Measurements from ENCODE around the gene TADA1. TPM values are rescaled to one million over a fixed set of nuclear protein-coding genes. Genes with fewer than 3 reads are reported as not detected.

Gene TADA1
- total RNA-seq, 6 experiments from 2014 or later: 7.3 to 16.7 (median 11.4) TPM

GRCh38 chr1:166870584-166870983, 5.5 kb downstream of the TADA1 start:
- peak overlapping the region; percentile 25 to 98 (median 57) for H3K27ac ChIP-seq

GRCh38 chr1:166869318-166870099, 6.6 kb downstream of the TADA1 start:
- Histone ChIP-seq H3K27ac (peak overlapping the region in 2 of 3 donors; percentile 57 to 98), H3K36me3 (peaks cover 0 to 27% (median 6%) of the 10 kb centered on the region in 4 donors), H3K9me3 (no peaks in the 10 kb centered on the region), H3K27me3 (no peaks in the 10 kb centered on the region), H3K4me3 (no peak overlapping the region), H3K4me1 (peaks cover 0 to 52% (median 17%) of the 10 kb centered on the region in 4 donors)
- intact Hi-C loops (cut with DNase I): no loop called here
- ATAC-seq (peak in 2 of 4 donors; percentile 38 to 46), DNase-seq (no peak)
- 43% methylated on average over 3 of the region's 3 CpGs for WGBS (ENCODE audit: insufficient coverage, low coverage, low lambda C conversion rate, missing lambda C conversion rate)
- TF ChIP-seq, protein P1, sequence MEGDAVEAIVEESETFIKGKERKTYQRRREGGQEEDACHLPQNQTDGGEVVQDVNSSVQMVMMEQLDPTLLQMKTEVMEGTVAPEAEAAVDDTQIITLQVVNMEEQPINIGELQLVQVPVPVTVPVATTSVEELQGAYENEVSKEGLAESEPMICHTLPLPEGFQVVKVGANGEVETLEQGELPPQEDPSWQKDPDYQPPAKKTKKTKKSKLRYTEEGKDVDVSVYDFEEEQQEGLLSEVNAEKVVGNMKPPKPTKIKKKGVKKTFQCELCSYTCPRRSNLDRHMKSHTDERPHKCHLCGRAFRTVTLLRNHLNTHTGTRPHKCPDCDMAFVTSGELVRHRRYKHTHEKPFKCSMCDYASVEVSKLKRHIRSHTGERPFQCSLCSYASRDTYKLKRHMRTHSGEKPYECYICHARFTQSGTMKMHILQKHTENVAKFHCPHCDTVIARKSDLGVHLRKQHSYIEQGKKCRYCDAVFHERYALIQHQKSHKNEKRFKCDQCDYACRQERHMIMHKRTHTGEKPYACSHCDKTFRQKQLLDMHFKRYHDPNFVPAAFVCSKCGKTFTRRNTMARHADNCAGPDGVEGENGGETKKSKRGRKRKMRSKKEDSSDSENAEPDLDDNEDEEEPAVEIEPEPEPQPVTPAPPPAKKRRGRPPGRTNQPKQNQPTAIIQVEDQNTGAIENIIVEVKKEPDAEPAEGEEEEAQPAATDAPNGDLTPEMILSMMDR (IDR thresholded peaks at IDR 0.05): no peak
- no peak for TF ChIP-seq POLR2A (IDR thresholded peaks at IDR 0.05)

More at GRCh38 chr1:166870584-166870983, 5.5 kb downstream of the TADA1 start:
- WGBS (ENCODE audit: insufficient coverage, low coverage, low lambda C conversion rate, missing lambda C conversion rate): 13% methylated on average over 2 of the region's 4 CpGs
- peaks cover 0 to 58% (median 17%) of the 10 kb centered on the region in 4 donors for H3K4me1 ChIP-seq
- intact Hi-C loops (cut with DNase I): no loop called here
- TF ChIP-seq, protein P1 (IDR thresholded peaks at IDR 0.05): no peak
- TF ChIP-seq POLR2A (IDR thresholded peaks at IDR 0.05): no peak
- H3K9me3 ChIP-seq: no peaks in the 10 kb centered on the region
- peak overlapping the region in 1 of 3 donors; percentile 3 for H3K4me3 ChIP-seq
- H3K27me3 ChIP-seq: no peaks in the 10 kb centered on the region
- ATAC-seq (peak; percentile 67 to 80 (median 74)), DNase-seq (peak; percentile 44 to 74 (median 69))
- H3K36me3 ChIP-seq: peaks cover 0 to 19% (median 6%) of the 10 kb centered on the region in 4 donors

DNA sequence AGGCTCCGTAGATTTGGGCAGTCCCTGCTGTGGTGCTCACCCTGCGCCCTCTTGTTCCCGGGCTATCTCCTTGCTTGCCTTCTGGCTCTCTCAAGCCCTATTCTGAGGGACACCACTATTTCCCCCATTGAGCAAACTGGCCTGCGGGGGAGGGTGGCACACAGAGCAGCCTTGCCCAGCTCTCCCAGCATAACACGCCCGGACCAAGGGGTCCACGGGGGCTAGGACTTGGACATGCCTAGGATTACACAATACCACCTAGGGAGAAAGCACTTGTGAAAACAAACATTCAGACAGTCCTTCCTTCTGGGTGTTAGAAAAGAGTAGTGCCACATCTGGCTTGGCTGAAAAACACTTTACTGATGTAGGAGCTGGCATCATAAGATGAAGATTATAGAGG, 7.4 kb downstream of the TADA1 start:
- H3K27me3 ChIP-seq: no peaks in the 10 kb centered on the region
- ATAC-seq: no peak
- intact Hi-C loops (cut with DNase I): no loop called here
- H3K27ac ChIP-seq: no peak overlapping the region
- H3K4me1 ChIP-seq: peaks cover 0 to 44% (median 17%) of the 10 kb centered on the region in 4 donors
- TF ChIP-seq, protein P1 (IDR thresholded peaks at IDR 0.05): no peak
- TF ChIP-seq POLR2A (IDR thresholded peaks at IDR 0.05): no peak
- H3K36me3 ChIP-seq: peaks cover 0 to 34% (median 8%) of the 10 kb centered on the region in 4 donors
- WGBS (ENCODE audit: insufficient coverage, low coverage, low lambda C conversion rate, missing lambda C conversion rate): 55% methylated on average over 5 of the region's 7 CpGs
- no peak overlapping the region for H3K4me3 ChIP-seq
- DNase-seq: no peak
- no peaks in the 10 kb centered on the region for H3K9me3 ChIP-seq

DNA sequence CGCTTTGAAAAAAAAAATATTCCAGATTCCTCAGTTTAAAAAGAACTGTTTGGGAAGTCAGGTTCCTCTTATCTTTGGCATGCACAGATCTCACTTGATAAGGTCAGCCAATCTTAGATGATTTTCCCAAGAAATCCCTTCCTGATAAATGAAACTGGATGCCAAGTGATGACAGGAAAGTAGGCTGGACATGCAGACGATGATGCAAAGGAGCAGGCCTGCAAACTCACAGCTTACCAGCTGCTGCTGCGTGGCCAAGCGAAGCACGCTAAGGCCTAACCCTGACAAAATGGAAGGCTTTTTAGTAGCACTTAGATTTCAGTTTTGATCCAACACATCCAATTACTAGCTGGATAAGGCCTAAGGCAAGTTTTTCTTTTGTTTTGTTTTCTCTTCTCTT, 10.1 kb downstream of the TADA1 start:
- WGBS (ENCODE audit: insufficient coverage, low coverage, low lambda C conversion rate, missing lambda C conversion rate): 86% methylated on average over 5 of the region's 5 CpGs
- TF ChIP-seq POLR2A (IDR thresholded peaks at IDR 0.05): no peak
- TF ChIP-seq, protein P1 (IDR thresholded peaks at IDR 0.05): no peak
- no peak overlapping the region for H3K27ac ChIP-seq
- H3K27me3 ChIP-seq: no peaks in the 10 kb centered on the region
- H3K9me3 ChIP-seq: no peaks in the 10 kb centered on the region
- ATAC-seq (no peak), DNase-seq (no peak)
- intact Hi-C loops (cut with DNase I): no loop called here
- H3K4me1 ChIP-seq: peaks cover 0 to 19% (median 7%) of the 10 kb centered on the region in 4 donors
- H3K4me3 ChIP-seq: no peak overlapping the region
- H3K36me3 ChIP-seq: peaks cover 0 to 61% (median 18%) of the 10 kb centered on the region in 4 donors

Data from right lobe of liver (tissue), 6 donors.